ENCODE results near the gene PPP2R5C.
A peak's percentile ranks its signal among the peaks of the same experiment; 100 is the strongest.
"Not testable (repeated sequence)": the region's sequence is repeated elsewhere in the genome, so short reads cannot be mapped to it uniquely, and the experiment has no call there.

The PPP2R5C gene

DNA sequence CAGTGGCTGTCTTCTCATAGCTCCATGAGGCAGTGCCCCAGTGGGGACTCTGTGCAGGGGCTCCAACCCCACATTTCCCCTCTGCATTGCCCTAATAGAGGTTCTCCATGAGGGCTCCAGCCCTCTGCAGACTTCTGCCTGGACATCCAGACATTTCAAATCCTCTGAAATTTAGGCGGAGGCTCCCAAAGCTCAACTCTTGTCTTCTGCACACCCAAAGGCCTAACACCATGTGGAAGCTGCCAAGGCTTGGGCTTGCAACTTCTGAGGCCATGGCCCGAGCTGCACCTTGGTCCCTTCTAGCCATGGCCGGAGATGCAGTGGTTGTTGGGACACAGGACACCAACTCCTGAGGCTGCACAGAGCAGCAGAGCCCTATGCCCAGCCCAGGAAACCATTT, 20.5 kb upstream of the PPP2R5C start:
- H3K4me1 ChIP-seq (ENCODE audit: control insufficient read depth, insufficient read depth, low read length) = no peaks in the 10 kb centered on the region
- no peak overlapping the region for H3K27ac ChIP-seq (ENCODE audit: low read depth, low read length)
- H3K36me3 ChIP-seq (ENCODE audit: control insufficient read depth, insufficient read depth, low read length) = no peaks in the 10 kb centered on the region
- no peak overlapping the region for H3K4me3 ChIP-seq (ENCODE audit: low read length)
- H3K9ac ChIP-seq (ENCODE audit: low read length) = no peak overlapping the region
- H3K27me3 ChIP-seq (ENCODE audit: control insufficient read depth, insufficient read depth, low read length) = no peaks in the 10 kb centered on the region

DNA sequence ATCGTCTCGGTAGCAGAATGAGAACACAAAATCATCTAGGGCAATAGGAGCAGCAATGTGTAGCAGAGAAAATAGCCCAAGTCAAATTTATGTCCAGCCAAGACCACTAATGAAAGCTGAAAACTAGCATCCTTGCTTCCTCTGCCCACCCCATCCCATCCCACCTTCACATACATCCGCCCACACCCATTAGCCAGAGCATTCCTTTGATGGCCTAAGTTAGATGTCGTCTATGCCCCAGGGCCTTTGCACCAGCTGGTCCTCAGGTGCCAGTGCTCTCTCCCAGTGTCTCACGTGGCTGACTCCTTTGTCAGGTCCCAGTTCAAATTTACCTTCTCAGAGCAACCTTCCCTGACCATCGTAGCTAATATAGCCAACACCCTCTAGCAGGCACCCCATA, 17.8 kb upstream of the PPP2R5C start:
- H3K9ac ChIP-seq (ENCODE audit: low read length) = no peak overlapping the region
- H3K27me3 ChIP-seq (ENCODE audit: control insufficient read depth, insufficient read depth, low read length) = no peaks in the 10 kb centered on the region
- no peaks in the 10 kb centered on the region for H3K36me3 ChIP-seq (ENCODE audit: control insufficient read depth, insufficient read depth, low read length)
- no peak overlapping the region for H3K27ac ChIP-seq (ENCODE audit: low read depth, low read length)
- H3K4me3 ChIP-seq (ENCODE audit: low read length) = no peak overlapping the region
- no peaks in the 10 kb centered on the region for H3K4me1 ChIP-seq (ENCODE audit: control insufficient read depth, insufficient read depth, low read length)

DNA sequence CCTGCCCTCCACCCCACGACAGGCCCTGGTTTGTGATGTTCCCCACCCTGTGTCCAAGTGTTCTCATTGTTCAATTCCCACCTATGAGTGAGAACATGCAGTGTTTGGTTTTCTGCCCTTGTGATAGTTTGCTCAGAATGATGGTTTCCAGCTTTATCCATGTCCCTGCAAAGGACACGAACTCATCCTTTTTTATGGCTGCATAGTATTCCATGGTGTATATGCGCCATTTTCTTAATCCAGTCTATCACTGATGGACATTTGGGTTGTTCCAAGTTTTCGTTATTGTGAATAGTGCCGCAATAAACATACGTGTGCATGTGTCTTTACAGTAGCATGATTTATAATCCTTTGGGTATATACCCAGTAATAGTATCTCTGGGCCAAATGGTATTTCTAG, 17.1 kb upstream of the PPP2R5C start:
- H3K4me1 ChIP-seq (ENCODE audit: control insufficient read depth, insufficient read depth, low read length); H3K27ac ChIP-seq (ENCODE audit: low read depth, low read length); H3K9ac ChIP-seq (ENCODE audit: low read length): not testable (repeated sequence)

DNA sequence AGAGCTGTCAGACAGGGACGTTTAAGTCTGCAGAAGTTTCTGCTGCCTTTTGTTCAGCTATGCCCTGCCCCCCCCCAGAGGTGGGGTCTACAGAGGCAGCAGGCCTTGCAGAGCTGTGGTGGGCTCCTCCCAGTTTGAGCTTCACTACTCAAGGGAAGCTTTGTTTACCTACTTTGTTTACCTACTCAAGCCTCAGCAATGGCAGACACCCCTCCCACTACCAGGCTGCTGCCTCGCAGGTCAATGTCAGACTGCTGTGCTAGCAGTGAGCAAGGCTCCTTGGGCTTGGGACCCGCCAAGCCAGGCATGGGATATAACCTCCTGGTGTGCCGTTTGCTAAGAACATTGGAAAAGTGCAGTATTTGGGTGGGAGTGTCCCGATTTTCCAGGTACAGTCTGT, 11.8 kb upstream of the PPP2R5C start:
- not testable (repeated sequence) for H3K4me3 ChIP-seq (ENCODE audit: low read length); H3K27ac ChIP-seq (ENCODE audit: low read depth, low read length); H3K27me3 ChIP-seq (ENCODE audit: control insufficient read depth, insufficient read depth, low read length); H3K9ac ChIP-seq (ENCODE audit: low read length); H3K4me1 ChIP-seq (ENCODE audit: control insufficient read depth, insufficient read depth, low read length); H3K36me3 ChIP-seq (ENCODE audit: control insufficient read depth, insufficient read depth, low read length)

More for the DNA sequence above, 17.1 kb upstream of the PPP2R5C start:
- H3K36me3 ChIP-seq (ENCODE audit: control insufficient read depth, insufficient read depth, low read length); H3K4me3 ChIP-seq (ENCODE audit: low read length); H3K27me3 ChIP-seq (ENCODE audit: control insufficient read depth, insufficient read depth, low read length): not testable (repeated sequence)

DNA sequence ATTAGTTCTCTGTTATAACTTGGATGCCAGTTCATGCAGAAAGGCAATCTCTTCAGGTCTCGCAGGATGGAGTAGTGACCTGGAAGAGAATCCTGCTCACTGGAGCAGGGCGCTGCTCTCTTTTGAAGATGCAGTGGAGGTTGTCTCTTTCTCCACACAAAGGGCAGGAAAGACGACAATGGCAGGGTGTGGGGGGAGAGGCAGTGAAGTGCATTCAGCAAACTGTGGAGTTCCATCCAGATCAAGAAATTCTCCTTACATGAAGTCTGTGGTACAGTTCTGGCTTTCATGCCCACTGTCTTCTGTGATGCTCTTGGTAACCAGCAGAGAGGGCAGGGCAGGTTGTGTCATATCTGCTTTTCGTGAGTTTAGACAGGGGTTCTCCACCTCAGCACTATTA, 6.6 kb upstream of the PPP2R5C start:
- no peak overlapping the region for H3K27ac ChIP-seq (ENCODE audit: low read depth, low read length)
- H3K36me3 ChIP-seq (ENCODE audit: control insufficient read depth, insufficient read depth, low read length) = no peaks in the 10 kb centered on the region
- no peak overlapping the region for H3K4me3 ChIP-seq (ENCODE audit: low read length)
- no peaks in the 10 kb centered on the region for H3K4me1 ChIP-seq (ENCODE audit: control insufficient read depth, insufficient read depth, low read length)
- H3K9ac ChIP-seq (ENCODE audit: low read length) = no peak overlapping the region
- no peaks in the 10 kb centered on the region for H3K27me3 ChIP-seq (ENCODE audit: control insufficient read depth, insufficient read depth, low read length)

DNA sequence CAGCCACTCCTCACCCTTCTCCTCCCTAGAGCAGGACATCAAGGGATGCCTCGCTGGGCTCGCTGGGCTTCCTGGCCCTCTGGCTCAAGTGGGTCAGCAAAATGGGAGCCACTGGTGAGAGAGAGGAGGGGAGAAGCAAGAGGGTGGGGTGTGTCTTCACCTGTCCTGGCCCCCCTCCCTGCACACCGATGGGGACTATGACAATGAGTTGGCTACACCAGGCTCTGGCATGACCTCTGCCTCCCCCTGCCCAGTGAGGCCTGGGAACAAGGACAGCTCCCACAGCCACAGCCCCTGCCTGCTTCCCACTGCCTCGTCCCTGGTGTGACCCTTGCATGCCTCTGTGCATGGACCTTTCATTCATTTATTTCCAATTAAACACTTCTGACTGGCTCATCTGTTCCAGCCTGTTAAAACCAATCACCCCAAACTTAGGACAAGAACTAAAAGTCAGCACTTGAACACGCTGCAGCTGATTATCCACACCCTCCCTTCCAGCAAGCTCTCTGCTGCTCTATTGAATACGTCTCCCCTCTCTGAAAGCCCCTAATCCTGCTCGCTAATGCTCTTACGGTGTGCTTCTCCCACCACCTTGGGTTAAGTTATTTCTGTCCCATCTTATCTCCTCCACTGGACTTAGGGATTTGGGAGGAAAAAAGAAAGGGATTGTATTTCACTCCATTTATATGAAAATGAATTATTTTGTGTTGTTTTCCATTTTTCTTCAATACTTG, 5.8 kb upstream of the PPP2R5C start:
- H3K27ac ChIP-seq (ENCODE audit: low read depth, low read length) = no peak overlapping the region
- H3K4me1 ChIP-seq (ENCODE audit: control insufficient read depth, insufficient read depth, low read length) = no peaks in the 10 kb centered on the region
- no peaks in the 10 kb centered on the region for H3K27me3 ChIP-seq (ENCODE audit: control insufficient read depth, insufficient read depth, low read length)
- H3K9ac ChIP-seq (ENCODE audit: low read length) = no peak overlapping the region
- no peaks in the 10 kb centered on the region for H3K36me3 ChIP-seq (ENCODE audit: control insufficient read depth, insufficient read depth, low read length)
- no peak overlapping the region for H3K4me3 ChIP-seq (ENCODE audit: low read length)

DNA sequence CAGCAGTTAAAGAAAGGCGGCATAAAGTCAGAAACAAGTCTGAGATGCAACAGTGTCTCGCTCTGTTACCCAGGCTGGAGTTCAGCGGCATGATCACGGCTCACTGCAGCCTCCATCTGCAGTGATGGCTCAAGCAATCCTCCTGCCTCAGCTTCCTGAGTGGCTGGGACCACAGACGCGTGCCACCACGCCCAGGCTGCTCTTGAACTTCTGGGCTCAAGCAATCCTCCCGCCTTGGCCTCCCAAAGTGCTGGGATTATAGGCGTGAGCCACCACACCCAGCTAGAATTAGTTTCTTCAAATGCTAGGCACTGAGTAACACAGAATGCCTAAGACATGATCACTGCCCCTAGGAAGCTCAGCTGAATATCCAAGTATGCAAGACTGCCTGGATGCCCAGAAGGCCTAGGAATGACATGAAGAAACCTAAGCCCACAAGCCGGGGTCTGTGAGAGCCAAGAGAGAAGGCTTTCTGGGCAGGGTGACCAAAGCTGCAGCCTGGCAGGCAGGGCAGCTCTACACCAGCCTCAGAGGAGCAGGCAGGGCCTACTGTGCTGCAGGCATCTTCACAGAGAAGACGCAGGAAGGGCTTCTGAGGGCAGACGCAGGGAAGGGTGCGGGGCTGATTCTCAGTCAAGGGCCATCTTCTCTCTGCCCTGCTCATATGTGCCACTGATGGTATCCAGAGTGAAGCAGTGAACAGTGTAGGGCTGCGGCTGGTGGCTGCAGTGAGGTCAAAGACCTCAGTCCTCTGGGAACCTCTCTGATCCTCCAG, 4.3 kb upstream of the PPP2R5C start:
- Histone ChIP-seq H3K9ac (ENCODE audit: low read length) (no peak overlapping the region), H3K27me3 (ENCODE audit: control insufficient read depth, insufficient read depth, low read length) (no peaks in the 10 kb centered on the region), H3K4me3 (ENCODE audit: low read length) (no peak overlapping the region), H3K4me1 (ENCODE audit: control insufficient read depth, insufficient read depth, low read length) (no peaks in the 10 kb centered on the region), H3K36me3 (ENCODE audit: control insufficient read depth, insufficient read depth, low read length) (no peaks in the 10 kb centered on the region), H3K27ac (ENCODE audit: low read depth, low read length) (no peak overlapping the region)

DNA sequence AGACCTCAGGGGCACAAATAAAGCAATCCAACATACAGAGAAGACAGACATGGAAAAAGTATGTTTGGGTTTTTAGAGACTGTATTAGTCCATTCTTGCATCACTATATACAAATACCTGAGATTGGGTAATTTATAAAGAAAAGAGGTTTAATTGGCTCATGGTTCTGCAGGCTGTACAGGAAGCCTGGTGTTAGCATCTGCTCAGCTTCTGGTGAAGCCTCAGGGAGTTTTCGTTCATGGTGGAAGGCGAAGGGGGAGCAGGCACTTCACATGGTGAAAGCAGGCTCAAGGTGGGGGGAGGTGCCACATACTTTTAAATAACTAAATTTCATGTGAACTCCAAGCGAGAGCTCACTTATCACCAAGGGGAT, 3.7 kb upstream of the PPP2R5C start:
- Histone ChIP-seq H3K36me3 (ENCODE audit: control insufficient read depth, insufficient read depth, low read length) (no peaks in the 10 kb centered on the region), H3K4me1 (ENCODE audit: control insufficient read depth, insufficient read depth, low read length) (no peaks in the 10 kb centered on the region), H3K27me3 (ENCODE audit: control insufficient read depth, insufficient read depth, low read length) (no peaks in the 10 kb centered on the region), H3K9ac (ENCODE audit: low read length) (no peak overlapping the region), H3K27ac (ENCODE audit: low read depth, low read length) (no peak overlapping the region), H3K4me3 (ENCODE audit: low read length) (no peak overlapping the region)

DNA sequence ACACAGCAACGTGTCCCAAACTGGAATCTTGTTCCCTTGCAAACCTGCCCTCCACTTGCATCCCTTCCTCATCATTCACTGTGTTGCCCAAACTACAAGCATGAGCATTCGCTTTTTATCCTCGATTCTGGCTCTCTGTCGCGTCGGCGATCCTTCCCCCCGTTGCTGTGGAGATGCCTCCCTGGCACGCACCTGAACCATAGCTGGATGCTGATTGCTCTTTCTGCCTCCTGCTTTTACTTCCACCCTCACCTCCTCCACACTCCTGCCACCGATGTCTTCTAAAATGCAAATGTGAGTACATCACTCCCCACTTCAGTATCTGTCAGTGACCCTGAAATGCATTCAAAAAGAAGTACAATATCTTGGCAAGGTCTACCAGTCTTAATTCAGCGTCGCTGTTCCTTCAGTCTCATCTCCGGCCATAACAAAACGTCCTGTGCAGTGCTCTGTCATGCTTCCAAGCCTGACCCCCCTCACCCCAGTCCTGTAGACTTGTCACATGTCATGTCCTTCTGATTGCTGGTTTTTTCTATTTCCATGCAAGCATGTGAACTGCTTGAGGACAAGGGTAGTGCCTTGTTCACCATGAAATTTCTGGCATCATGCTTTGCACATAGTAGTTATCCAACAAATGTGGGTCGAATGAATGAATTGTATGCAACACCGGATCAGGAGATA, 2.5 kb upstream of the PPP2R5C start:
- H3K27me3 ChIP-seq (ENCODE audit: control insufficient read depth, insufficient read depth, low read length) = no peaks in the 10 kb centered on the region
- H3K4me1 ChIP-seq (ENCODE audit: control insufficient read depth, insufficient read depth, low read length) = no peaks in the 10 kb centered on the region
- H3K36me3 ChIP-seq (ENCODE audit: control insufficient read depth, insufficient read depth, low read length) = no peaks in the 10 kb centered on the region
- no peak overlapping the region for H3K9ac ChIP-seq (ENCODE audit: low read length)
- H3K27ac ChIP-seq (ENCODE audit: low read depth, low read length) = no peak overlapping the region
- no peak overlapping the region for H3K4me3 ChIP-seq (ENCODE audit: low read length)

DNA sequence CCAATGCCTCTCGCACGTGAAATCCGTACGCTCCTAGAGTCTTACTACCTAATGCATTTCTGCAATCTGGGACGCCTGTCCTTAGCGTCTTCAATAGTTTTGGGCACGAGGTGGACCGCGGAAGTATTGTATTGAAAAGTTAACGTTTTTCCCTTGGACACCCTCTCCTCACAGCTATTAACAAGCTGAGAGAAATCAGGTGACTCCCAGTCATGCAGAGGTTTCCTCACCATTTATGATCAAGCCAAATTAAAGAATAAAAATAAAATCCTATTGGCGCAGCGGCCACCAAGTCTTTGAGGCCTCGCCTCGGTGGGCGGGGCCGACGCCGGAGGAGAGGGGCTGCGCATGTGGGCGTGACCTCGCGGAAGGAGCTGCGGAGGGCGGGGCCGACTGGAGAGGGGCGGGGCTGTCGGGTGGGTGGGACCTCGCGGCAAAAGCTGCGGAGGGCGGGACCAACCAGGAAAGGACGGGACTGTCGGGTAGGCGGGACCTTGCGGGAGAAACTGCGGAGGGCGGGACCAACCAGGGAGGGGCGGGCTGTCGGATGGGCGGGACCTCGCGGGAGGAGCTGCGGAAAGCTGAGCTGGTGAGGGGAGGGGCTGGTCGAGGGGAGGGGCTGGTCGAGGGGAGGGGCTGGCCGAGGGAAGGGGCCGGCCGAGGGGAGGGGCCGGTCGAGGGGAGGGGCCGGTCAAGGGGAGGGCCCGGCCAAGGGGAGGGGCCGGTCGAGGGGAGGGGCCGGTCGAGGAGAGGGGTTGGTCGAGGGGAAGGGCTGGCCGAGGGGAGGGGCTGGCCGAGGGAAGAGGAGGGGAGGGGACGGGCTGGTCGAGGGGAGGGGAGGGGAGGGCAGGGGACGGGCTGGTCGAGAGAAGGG, 1.1 kb upstream of the PPP2R5C start:
- no peaks in the 10 kb centered on the region for H3K4me1 ChIP-seq (ENCODE audit: control insufficient read depth, insufficient read depth, low read length)
- H3K36me3 ChIP-seq (ENCODE audit: control insufficient read depth, insufficient read depth, low read length) = no peaks in the 10 kb centered on the region
- peak overlapping the region; percentile 14 for H3K4me3 ChIP-seq (ENCODE audit: low read length)
- H3K27ac ChIP-seq (ENCODE audit: low read depth, low read length) = peak overlapping the region; percentile 98
- no peaks in the 10 kb centered on the region for H3K27me3 ChIP-seq (ENCODE audit: control insufficient read depth, insufficient read depth, low read length)
- H3K9ac ChIP-seq (ENCODE audit: low read length) = no peak overlapping the region

DNA sequence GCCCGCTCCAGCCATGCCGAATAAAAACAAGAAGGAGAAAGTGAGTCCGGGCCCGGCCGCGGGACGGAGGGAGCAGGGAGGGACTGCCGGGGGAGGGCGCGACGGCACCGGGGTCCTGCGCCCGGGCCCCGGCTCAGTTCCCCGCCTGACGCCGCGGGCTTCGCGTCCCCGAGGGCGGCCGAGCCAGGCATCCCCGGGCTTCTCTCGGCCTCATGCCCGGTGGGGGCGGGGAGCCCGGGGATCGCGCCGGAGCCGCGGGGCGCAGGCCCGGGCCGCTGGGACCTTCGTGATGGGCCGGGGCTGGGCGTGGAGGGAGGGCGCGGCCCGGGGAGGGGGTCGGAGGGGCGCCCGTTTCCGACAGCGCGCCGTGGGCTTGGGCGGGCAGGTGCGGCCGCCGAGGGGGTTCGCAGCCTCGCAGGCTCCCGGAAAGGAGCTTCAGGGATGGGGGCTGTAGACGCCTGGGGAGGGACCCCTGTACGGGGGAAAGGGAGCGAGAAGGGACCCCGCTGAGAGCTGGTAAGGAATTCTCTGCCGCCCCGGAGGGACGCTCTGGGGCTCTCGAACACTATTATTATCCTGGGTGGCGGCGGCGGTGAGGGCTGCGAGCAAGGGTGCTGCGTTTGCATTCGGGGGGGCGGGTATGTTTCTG, 496 bp downstream of the PPP2R5C start:
- Histone ChIP-seq H3K27me3 (ENCODE audit: control insufficient read depth, insufficient read depth, low read length) (no peaks in the 10 kb centered on the region), H3K4me3 (ENCODE audit: low read length) (peak overlapping the region; percentile 72), H3K36me3 (ENCODE audit: control insufficient read depth, insufficient read depth, low read length) (no peaks in the 10 kb centered on the region), H3K4me1 (ENCODE audit: control insufficient read depth, insufficient read depth, low read length) (no peaks in the 10 kb centered on the region), H3K27ac (ENCODE audit: low read depth, low read length) (peak overlapping the region; percentile 68), H3K9ac (ENCODE audit: low read length) (peak overlapping the region; percentile 42)

Data from rectal smooth muscle tissue (tissue), 1 donor.